ENCODE data around the gene PIH1D2.
A peak's percentile ranks its signal among the peaks of the same experiment; 100 is the strongest.
"Not testable (repeated sequence)": the region's sequence is repeated elsewhere in the genome, so short reads cannot be mapped to it uniquely, and the experiment has no call there.

The PIH1D2 gene

GRCh38 chr11:112050721-112051120, 23.1 kb downstream of the PIH1D2 start:
- ATAC-seq = no peak
- TF ChIP-seq CREB5 (CRISPR knock-in tag; IDR thresholded peaks at IDR 0.05; ENCODE audit: low read depth) (no peak), RARB (CRISPR knock-in tag; IDR thresholded peaks at IDR 0.05) (no peak), ZNF8 (CRISPR knock-in tag; IDR thresholded peaks at IDR 0.05) (no peak)

- ATAC-seq = no peak
- TF ChIP-seq BACH2 (CRISPR knock-in tag; IDR thresholded peaks at IDR 0.05; ENCODE audit: borderline replicate concordance) (no peak), ISL1 (CRISPR knock-in tag; IDR thresholded peaks at IDR 0.05) (no peak), ESRRG (CRISPR knock-in tag; IDR thresholded peaks at IDR 0.05) (no peak), ARNTL (CRISPR knock-in tag; IDR thresholded peaks at IDR 0.05; ENCODE audit: borderline replicate concordance, low read depth) (no peak)
These were observed 24.0 kb downstream of the PIH1D2 start for GRCh38 chr11:112049777-112050176.

DNA sequence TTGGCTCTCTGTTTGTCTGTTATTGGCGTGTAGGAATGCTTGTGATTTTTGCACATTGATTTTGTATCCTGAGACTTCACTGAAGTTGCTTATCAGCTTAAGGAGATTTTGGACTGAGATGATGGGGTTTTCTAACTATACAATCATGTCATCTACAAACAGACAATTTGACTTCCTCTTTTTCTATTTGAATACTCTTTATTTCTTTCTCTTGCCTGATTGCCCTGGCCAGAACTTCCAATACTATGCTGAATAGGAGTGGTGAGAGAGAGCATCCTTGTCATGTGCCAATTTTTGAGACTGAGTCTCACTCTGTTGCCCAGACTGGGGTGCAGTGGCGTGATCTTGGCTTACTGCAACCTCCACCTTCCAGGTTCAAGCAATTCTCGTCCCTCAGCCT, 25.6 kb downstream of the PIH1D2 start:
- not testable (repeated sequence) for ATAC-seq

GRCh38 chr11:112046647-112047046, 27.2 kb downstream of the PIH1D2 start:
- ATAC-seq = not testable (repeated sequence)

- TF ChIP-seq ISL1 (CRISPR knock-in tag; IDR thresholded peaks at IDR 0.05) (no peak), PPARA (CRISPR knock-in tag; IDR thresholded peaks at IDR 0.05; ENCODE audit: borderline replicate concordance) (no peak), ARNTL (CRISPR knock-in tag; IDR thresholded peaks at IDR 0.05; ENCODE audit: borderline replicate concordance, low read depth) (no peak), ZNF565 (CRISPR knock-in tag; conservative IDR thresholded peaks at IDR 0.05; ENCODE audit: low read depth) (no peak), ESRRG (CRISPR knock-in tag; IDR thresholded peaks at IDR 0.05) (no peak), POU6F1 (CRISPR knock-in tag; IDR thresholded peaks at IDR 0.05; ENCODE audit: borderline replicate concordance, low read depth) (no peak), TCF4 (CRISPR knock-in tag; IDR thresholded peaks at IDR 0.05; ENCODE audit: borderline replicate concordance) (no peak), CSDC2 (CRISPR knock-in tag; IDR thresholded peaks at IDR 0.05) (no peak), ZFP3 (CRISPR knock-in tag; IDR thresholded peaks at IDR 0.05) (no peak), BACH2 (CRISPR knock-in tag; IDR thresholded peaks at IDR 0.05; ENCODE audit: borderline replicate concordance) (no peak), GLIS3 (CRISPR knock-in tag; IDR thresholded peaks at IDR 0.05) (no peak)
- ATAC-seq = no peak
These were observed 28.9 kb downstream of the PIH1D2 start for GRCh38 chr11:112044961-112045360.

- TF ChIP-seq ISL1 (CRISPR knock-in tag; IDR thresholded peaks at IDR 0.05) (no peak), ZNF565 (CRISPR knock-in tag; conservative IDR thresholded peaks at IDR 0.05; ENCODE audit: low read depth) (no peak), CSDC2 (CRISPR knock-in tag; IDR thresholded peaks at IDR 0.05) (no peak), BACH2 (CRISPR knock-in tag; IDR thresholded peaks at IDR 0.05; ENCODE audit: borderline replicate concordance) (no peak), ZNF8 (CRISPR knock-in tag; IDR thresholded peaks at IDR 0.05) (no peak), SNAI2 (CRISPR knock-in tag; IDR thresholded peaks at IDR 0.05) (no peak), CREB5 (CRISPR knock-in tag; IDR thresholded peaks at IDR 0.05; ENCODE audit: low read depth) (no peak), PPARA (CRISPR knock-in tag; IDR thresholded peaks at IDR 0.05; ENCODE audit: borderline replicate concordance) (no peak), TCF4 (CRISPR knock-in tag; IDR thresholded peaks at IDR 0.05; ENCODE audit: borderline replicate concordance) (no peak), ZNF70 (CRISPR knock-in tag; IDR thresholded peaks at IDR 0.05) (no peak), ARNTL (CRISPR knock-in tag; IDR thresholded peaks at IDR 0.05; ENCODE audit: borderline replicate concordance, low read depth) (no peak), ZFP3 (CRISPR knock-in tag; IDR thresholded peaks at IDR 0.05) (no peak), TOX (CRISPR knock-in tag; IDR thresholded peaks at IDR 0.05; ENCODE audit: borderline replicate concordance) (no peak), OSR1 (CRISPR knock-in tag; IDR thresholded peaks at IDR 0.05) (no peak), GLIS3 (CRISPR knock-in tag; IDR thresholded peaks at IDR 0.05) (no peak), ZFP30 (CRISPR knock-in tag; IDR thresholded peaks at IDR 0.05) (no peak), RARB (CRISPR knock-in tag; IDR thresholded peaks at IDR 0.05) (no peak), ESRRG (CRISPR knock-in tag; IDR thresholded peaks at IDR 0.05) (no peak)
- TF ChIP-seq, protein P1, sequence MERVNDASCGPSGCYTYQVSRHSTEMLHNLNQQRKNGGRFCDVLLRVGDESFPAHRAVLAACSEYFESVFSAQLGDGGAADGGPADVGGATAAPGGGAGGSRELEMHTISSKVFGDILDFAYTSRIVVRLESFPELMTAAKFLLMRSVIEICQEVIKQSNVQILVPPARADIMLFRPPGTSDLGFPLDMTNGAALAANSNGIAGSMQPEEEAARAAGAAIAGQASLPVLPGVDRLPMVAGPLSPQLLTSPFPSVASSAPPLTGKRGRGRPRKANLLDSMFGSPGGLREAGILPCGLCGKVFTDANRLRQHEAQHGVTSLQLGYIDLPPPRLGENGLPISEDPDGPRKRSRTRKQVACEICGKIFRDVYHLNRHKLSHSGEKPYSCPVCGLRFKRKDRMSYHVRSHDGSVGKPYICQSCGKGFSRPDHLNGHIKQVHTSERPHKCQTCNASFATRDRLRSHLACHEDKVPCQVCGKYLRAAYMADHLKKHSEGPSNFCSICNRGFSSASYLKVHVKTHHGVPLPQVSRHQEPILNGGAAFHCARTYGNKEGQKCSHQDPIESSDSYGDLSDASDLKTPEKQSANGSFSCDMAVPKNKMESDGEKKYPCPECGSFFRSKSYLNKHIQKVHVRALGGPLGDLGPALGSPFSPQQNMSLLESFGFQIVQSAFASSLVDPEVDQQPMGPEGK (CRISPR knock-in tag; IDR thresholded peaks at IDR 0.05; ENCODE audit: borderline replicate concordance) = no peak
- TF ChIP-seq, protein P2, sequence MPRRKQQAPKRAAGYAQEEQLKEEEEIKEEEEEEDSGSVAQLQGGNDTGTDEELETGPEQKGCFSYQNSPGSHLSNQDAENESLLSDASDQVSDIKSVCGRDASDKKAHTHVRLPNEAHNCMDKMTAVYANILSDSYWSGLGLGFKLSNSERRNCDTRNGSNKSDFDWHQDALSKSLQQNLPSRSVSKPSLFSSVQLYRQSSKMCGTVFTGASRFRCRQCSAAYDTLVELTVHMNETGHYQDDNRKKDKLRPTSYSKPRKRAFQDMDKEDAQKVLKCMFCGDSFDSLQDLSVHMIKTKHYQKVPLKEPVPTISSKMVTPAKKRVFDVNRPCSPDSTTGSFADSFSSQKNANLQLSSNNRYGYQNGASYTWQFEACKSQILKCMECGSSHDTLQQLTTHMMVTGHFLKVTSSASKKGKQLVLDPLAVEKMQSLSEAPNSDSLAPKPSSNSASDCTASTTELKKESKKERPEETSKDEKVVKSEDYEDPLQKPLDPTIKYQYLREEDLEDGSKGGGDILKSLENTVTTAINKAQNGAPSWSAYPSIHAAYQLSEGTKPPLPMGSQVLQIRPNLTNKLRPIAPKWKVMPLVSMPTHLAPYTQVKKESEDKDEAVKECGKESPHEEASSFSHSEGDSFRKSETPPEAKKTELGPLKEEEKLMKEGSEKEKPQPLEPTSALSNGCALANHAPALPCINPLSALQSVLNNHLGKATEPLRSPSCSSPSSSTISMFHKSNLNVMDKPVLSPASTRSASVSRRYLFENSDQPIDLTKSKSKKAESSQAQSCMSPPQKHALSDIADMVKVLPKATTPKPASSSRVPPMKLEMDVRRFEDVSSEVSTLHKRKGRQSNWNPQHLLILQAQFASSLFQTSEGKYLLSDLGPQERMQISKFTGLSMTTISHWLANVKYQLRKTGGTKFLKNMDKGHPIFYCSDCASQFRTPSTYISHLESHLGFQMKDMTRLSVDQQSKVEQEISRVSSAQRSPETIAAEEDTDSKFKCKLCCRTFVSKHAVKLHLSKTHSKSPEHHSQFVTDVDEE (CRISPR knock-in tag; IDR thresholded peaks at IDR 0.05) = no peak
- ATAC-seq = peak; percentile 31; the same call in 2 of the 3 replicates
These were observed 30.9 kb downstream of the PIH1D2 start for GRCh38 chr11:112042961-112043304.

All from SK-N-SH treated with all-trans-retinoic acid at 6 μM for 48 hours (cell line).